Calu3 (cell line): Measurements from ENCODE around the gene ACADVL. TPM values are rescaled to one million over a fixed set of nuclear protein-coding genes. Genes with fewer than 3 reads are reported as not detected.

Experiments
- BruUV-seq: library from RNA; stranded (reverse); fragments of 400-500 nt; replicated peaks from 2 replicates; lab custom pipeline; 2021; lab: Mats Ljungman, UMichigan
- CTCF ChIA-PET: fragments of 300-600 bp; sonication (Branson Sonifier 250); formaldehyde crosslinking; loops from one replicate; lab custom pipeline; 2022; ENCODE audit warnings: antibody characterized with exemption; lab: Charles Lee
- DNase-seq: peaks from one replicate; pipeline ENCODE4 v3.0.0; 2022
- H3K27ac Mint-ChIP-seq: one replicate; pipeline ENCODE4 v1.8.0; 2022; ENCODE audit warnings: mixed read lengths; ENCODE audit not compliant: unreplicated experiment
- H3K27me3 Mint-ChIP-seq: one replicate; pipeline ENCODE4 v1.8.0; 2022; ENCODE audit warnings: mixed read lengths; ENCODE audit not compliant: unreplicated experiment
- H3K36me3 Mint-ChIP-seq: one replicate; pipeline ENCODE4 v1.8.0; 2022; ENCODE audit warnings: mild to moderate bottlenecking, moderate library complexity, mixed read lengths; ENCODE audit not compliant: insufficient read depth, unreplicated experiment
- H3K4me1 Mint-ChIP-seq: one replicate; pipeline ENCODE4 v1.8.0; 2022; ENCODE audit warnings: mild to moderate bottlenecking, low read depth, mixed read lengths; ENCODE audit not compliant: unreplicated experiment
- H3K4me3 Mint-ChIP-seq: one replicate; pipeline ENCODE4 v1.8.0; 2022; ENCODE audit warnings: mild to moderate bottlenecking, low read depth, moderate library complexity, mixed read lengths; ENCODE audit not compliant: unreplicated experiment
- H3K9me3 Mint-ChIP-seq: one replicate; pipeline ENCODE4 v1.8.0; 2022; ENCODE audit warnings: low read depth, mixed read lengths; ENCODE audit not compliant: unreplicated experiment
- CTCF ChIP-seq: fragments of 200-600 bp; IDR thresholded peaks from one replicate; pipeline ENCODE4 v1.8.0; 2022; ENCODE audit warnings: antibody characterized with exemption; ENCODE audit not compliant: unreplicated experiment
- intact Hi-C: fragments of 100-400 bp; cut with micrococcal nuclease; formaldehyde crosslinking; loops from one replicate; pipeline ENCODE4 v1.10.0; 2022; ENCODE audit not compliant: unreplicated experiment
- total RNA-seq: library from RNA; stranded (reverse); gene quantifications from 2 replicates; pipeline ENCODE4 v1.2.3, GENCODE V29; 2022

The ACADVL gene
- total RNA-seq, 1 experiment from 2014 or later = 552 TPM

DNA sequence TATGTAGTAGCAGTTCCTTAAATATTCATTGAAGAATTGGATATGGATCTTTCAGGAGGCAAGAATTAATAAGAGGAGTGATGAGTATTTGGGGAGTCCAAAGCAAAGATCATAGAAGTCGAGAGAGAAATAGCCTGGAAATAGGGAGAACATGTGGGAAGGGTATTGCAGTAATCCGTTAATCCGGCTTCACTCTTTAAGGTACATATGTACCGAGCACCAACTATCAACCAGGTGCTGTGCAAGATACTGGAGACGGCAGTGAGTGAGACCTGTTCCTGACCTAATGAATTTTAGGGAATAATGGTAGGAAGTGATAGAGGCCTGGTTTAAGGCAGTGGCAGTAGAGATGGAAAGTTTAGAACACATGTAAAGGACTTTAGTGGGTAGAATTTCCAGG is 33.3 kb downstream of the ACADVL start:
- peak overlapping the region; percentile 73 for H3K4me3 Mint-ChIP-seq
- H3K36me3 Mint-ChIP-seq = peaks cover 82% of the 10 kb centered on the region
- no peaks in the 10 kb centered on the region for H3K9me3 Mint-ChIP-seq
- peaks cover 27% of the 10 kb centered on the region for H3K4me1 Mint-ChIP-seq
- peak overlapping the region; percentile 82 for H3K27ac Mint-ChIP-seq
- DNase-seq = no peak
- TF ChIP-seq CTCF = no peak
- intact Hi-C loops = no loop called here
- H3K27me3 Mint-ChIP-seq = no peaks in the 10 kb centered on the region
- TSS peak; percentile 64 for BruUV-seq
- CTCF ChIA-PET = no interaction called here

DNA sequence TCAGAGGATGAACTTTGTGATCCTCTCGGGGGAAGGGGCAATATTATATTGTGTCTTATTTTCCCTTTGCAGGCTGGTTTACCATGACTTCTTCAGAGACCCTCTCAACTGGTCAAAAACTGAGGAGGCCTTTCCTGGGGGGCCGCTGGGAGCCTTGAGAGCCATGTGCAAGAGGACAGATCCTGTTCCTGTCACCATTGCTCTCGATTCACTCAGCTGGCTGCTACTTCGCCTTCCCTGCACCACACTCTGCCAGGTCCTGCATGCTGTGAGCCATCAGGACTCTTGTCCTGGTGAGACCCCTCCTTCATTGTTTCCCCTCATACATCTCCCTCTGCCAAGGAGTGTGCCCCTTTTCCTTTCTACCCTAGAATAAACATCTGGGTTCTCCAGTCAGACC is 34.8 kb downstream of the ACADVL start:
- Mint-ChIP-seq H3K27me3 (no peaks in the 10 kb centered on the region), H3K27ac (no peak overlapping the region), H3K4me1 (peaks cover 20% of the 10 kb centered on the region), H3K36me3 (peaks cover 92% of the 10 kb centered on the region), H3K9me3 (no peaks in the 10 kb centered on the region), H3K4me3 (no peak overlapping the region)
- CTCF ChIA-PET = no interaction called here
- no peak for DNase-seq
- no peak for TF ChIP-seq CTCF
- intact Hi-C loops = no loop called here
- BruUV-seq = no TSS peak

GRCh38 chr17:7256766-7257456 is 37.2 kb downstream of the ACADVL start:
- no peak for DNase-seq
- H3K27me3 Mint-ChIP-seq = no peaks in the 10 kb centered on the region
- CTCF ChIA-PET = no interaction called here
- intact Hi-C loops = no loop called here
- H3K36me3 Mint-ChIP-seq = peaks cover 97% of the 10 kb centered on the region
- H3K4me3 Mint-ChIP-seq = no peak overlapping the region
- H3K27ac Mint-ChIP-seq = peak overlapping the region; percentile 87
- BruUV-seq = no TSS peak
- peaks cover 11% of the 10 kb centered on the region for H3K4me1 Mint-ChIP-seq
- TF ChIP-seq CTCF = no peak
- no peaks in the 10 kb centered on the region for H3K9me3 Mint-ChIP-seq

DNA sequence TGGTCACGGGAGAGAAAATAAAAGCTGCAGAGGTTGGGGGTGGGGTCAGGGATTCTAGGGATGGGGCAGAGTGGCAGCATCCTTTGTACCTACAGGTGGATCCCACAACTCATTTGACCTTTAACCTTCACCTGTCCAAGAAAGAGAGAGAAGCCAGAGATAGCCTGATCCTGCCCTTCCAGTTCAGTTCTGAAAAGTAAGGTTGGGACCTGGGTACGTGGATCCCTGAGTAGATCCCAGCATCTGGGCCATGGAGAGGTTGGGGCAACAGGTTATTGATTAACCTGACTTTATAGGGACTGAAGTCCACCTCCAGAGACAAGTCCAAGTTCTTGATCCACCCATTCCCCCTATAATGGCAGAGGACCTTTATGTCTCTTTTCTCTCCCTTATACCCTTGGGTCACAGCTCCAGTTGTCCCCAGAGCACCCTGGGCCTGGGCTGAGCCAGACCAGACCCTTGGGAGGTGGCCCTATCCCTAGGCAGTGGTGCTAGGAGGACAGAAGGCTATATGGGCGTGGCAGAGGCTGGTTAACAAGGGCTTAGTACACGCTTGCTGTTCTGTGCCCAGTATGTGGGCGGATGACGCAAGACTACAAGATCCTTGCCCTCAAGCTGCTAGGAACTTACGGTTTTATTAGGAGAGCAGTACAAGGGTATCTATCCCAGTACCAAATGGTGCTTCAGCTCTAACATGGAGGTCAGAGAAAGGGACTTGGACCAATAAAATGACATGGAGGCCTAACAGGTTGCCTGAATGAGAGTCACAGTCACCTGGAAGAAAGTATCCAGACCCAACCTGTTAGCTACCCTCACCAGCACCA is 39.2 kb downstream of the ACADVL start:
- no peaks in the 10 kb centered on the region for H3K9me3 Mint-ChIP-seq
- peak overlapping the region; percentile 90 for H3K4me3 Mint-ChIP-seq
- H3K27me3 Mint-ChIP-seq = no peaks in the 10 kb centered on the region
- peak overlapping the region; percentile 90 for H3K27ac Mint-ChIP-seq
- peaks cover 8% of the 10 kb centered on the region for H3K4me1 Mint-ChIP-seq
- intact Hi-C loops = no loop called here
- no TSS peak for BruUV-seq
- peaks cover 97% of the 10 kb centered on the region for H3K36me3 Mint-ChIP-seq
- CTCF ChIA-PET = no interaction called here
- DNase-seq = no peak
- TF ChIP-seq CTCF = no peak
